HG02759 (cell line): Measurements from ENCODE around the gene GIPC2.
A peak's percentile ranks its signal among the peaks of the same experiment; 100 is the strongest.
"Not testable (repeated sequence)": the region's sequence is repeated elsewhere in the genome, so short reads cannot be mapped to it uniquely, and the experiment has no call there.

ENCODE experiments used
- ATAC-seq: cut with Tn5 transposase; IDR thresholded peaks from one replicate; pipeline ENCODE4 v1.9.1; 2021; ENCODE audit warnings: mild to moderate bottlenecking, moderate library complexity; ENCODE audit not compliant: unreplicated experiment

GIPC2 gene

DNA sequence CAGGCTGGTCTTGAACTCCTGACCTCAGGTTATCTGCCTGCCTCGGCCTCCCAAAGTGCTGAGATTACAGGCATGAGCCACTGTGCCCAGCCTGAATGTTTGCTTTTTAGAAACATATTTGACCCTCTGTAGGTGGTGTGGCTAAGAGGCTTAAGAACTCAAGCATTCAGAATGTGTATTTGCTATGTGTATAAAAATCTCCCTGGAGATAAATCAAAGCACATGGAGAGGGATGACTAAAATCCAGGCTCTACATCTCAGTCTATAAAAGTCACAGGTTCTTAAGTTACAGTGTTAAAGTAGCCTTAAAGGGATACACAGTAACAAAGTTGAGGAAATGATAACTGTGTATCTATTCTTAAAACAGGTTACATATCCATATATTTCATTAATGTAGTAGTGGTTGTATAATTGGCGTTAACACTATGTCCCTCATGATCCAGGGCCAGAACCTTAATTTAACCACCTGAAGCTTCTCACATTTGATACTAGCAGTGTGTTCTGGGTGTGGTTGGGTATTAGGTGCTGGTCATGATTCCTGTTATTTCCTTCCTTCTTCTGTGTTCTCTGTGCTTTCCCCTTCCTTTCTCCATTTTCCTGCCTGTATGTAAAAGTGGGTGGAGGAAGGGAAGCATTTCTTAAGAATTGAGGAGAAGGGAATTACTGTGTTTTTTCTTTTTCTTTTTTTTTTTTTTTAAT, 16.2 kb downstream of the GIPC2 start:
- ATAC-seq, result no peak

DNA sequence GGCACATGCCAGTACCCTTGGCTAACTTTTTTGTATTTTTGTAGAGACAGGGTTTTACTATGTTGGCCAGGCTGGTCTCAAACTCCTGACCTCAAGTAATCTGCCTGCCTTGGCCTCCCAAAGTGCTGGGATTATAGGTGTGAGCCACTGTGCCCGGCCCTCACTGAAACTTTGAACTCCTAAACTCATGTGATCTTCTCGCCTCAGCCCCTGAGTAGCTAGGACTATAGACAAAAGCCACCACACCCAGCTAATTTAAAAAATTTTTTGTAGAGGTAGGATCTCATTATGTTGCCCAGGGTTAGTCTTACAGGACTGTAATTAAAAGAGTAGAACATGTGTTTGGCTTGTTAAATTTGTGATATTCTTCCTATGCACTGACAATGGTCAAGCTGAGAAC, 19.1 kb downstream of the GIPC2 start:
- not testable (repeated sequence) for ATAC-seq

GRCh38 chr1:78068681-78069283, 23.0 kb downstream of the GIPC2 start:
- no peak for ATAC-seq

GRCh38 chr1:78069784-78070183, 24.0 kb downstream of the GIPC2 start:
- ATAC-seq, result no peak

- no peak for ATAC-seq
Measured at GRCh38 chr1:78070210-78070609, 24.4 kb downstream of the GIPC2 start.

- peak; percentile 71 for ATAC-seq
Measured at GRCh38 chr1:78070758-78071157, 25.0 kb downstream of the GIPC2 start.

GRCh38 chr1:78071696-78072095, 25.9 kb downstream of the GIPC2 start:
- ATAC-seq, result no peak

DNA sequence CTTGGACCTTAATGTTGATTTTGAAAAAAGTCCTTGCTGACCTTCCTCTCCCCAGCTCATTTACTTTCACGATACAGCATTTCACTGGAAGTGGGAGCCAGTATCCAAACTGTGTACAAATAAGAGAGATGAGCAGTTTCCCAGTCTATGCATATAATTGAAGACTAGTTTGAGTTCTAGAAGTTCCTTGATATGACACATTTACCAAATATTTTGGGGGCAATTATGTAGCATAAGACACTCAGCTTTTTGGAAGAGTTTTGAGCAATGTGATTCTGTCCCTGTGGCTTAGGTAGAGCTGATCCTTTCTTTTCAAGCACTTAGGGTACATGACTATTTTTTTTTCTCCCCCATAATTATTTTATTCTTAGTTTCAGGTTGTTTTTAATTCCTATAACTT, 26.4 kb downstream of the GIPC2 start:
- no peak for ATAC-seq

GRCh38 chr1:78073441-78073840, 27.7 kb downstream of the GIPC2 start:
- ATAC-seq, result no peak

GRCh38 chr1:78075621-78076020, 29.9 kb downstream of the GIPC2 start:
- ATAC-seq, result no peak

DNA sequence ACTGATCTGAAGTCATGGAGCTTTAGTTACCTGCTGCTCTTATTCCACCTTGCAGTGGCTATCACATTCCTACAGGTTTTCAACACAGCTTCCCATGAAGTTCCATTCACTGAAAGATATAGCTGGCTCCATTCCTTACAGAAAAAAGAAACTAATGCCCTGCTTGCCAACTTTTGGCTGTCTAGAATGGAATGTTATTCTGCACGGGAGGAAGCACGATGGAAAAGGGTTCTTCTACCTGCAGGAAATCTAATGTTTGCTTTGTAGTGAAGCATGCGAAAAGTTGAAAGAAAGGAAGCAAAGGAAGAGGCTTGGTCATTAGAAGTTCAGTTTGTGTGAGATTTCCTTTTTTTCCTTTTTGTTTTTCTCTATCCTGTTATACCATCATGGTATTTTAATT, 32.6 kb downstream of the GIPC2 start:
- no peak for ATAC-seq

GRCh38 chr1:78079580-78079979, 33.8 kb downstream of the GIPC2 start:
- ATAC-seq, result no peak

DNA sequence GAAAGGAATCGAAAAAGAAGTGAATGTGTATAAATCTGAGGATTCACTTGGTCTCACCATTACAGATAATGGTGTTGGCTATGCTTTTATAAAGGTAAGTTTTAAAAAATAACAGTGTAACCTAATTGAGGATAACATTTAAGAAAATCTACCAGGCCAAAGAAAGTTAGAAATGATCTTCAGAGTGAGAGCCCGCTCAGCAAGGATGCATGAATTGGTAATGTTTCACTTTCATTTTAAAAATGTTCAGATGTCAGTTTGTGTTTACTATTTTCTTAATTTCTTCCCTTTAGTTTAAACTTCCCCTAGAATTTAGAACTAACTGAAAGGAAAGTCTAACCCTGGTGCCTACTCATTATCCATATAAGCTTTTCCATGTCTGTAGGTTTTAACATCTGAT, 35.0 kb downstream of the GIPC2 start:
- no peak for ATAC-seq

GRCh38 chr1:78081980-78082860, 36.5 kb downstream of the GIPC2 start:
- no peak for ATAC-seq

GRCh38 chr1:78084639-78085038, 38.9 kb downstream of the GIPC2 start:
- ATAC-seq, result not testable (repeated sequence)

DNA sequence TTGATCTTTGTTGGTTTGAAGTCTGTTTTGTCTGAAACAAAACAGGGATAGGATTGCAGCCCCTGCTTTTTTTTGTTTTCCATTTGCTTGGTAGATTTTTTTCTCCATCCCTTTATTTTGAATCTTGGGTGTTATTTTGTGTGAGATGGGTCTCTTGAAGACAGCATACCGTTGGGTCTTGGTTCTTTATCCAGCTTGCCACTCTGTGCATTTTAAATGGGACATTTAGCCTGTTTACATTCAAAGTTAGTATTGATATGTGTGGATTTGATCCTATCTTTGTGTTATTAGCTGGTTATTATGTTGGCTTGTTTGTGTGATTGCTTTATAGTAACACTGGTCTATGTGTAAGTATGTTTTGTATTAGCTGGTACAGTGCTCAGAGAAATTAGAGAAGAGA, 40.9 kb downstream of the GIPC2 start:
- no peak for ATAC-seq

DNA sequence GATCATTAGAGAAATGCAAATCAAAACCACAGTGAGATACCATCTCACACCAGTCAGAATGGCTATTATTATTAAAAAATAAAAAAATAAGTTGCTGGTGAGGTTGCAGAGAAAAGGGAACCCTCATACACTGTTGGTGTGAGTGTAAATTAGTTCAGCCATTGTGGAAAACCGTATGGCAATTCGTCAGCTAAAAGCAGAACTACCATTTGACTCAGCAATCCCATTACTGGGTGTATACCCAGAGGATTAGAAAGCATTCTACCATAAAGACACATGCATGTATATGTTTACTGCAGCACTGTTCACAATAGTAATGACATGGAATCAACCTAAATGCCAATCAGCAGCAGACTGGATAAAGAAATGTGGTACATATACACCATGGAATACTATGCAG, 42.2 kb downstream of the GIPC2 start:
- peak; percentile 79 for ATAC-seq

DNA sequence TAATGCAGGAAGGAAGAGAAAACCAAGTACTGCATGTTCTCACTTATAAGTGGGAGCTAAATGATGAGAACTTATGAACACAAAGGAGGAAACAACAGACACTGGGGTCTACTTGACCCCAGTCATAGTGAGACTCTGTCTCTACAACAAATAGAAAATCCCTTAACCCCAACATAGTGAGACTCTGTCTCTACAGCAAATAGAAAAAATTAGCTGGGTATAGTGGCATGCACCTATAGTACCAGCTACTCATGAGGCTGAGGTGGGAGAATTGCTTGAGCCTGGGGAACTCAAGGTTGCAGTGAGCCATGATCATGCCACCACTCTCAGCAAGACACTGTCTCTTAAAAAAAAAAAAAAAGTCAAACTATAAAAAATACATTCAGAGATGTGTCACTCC, 42.7 kb downstream of the GIPC2 start:
- ATAC-seq, result peak; percentile 55

DNA sequence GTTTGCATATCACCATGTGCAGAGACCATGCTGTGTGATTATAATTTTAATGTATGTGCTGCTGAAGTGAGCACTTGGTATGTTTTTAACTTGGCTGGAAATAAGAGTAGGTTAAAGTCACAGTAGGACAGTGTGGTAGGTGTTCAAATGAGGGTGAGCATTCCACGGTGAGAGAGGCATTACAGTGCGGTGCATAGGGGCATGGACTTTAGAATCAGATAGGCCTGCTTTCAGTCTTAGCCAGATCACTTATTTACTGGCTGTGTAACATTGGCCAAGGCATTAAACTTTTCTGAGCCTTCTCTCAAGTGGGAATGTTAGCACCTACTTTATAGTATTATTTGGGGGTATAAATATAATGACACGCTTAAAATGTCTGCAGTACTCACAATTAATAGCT, 43.2 kb downstream of the GIPC2 start:
- no peak for ATAC-seq

- no peak for ATAC-seq
Measured at GRCh38 chr1:78090472-78091133, 44.8 kb downstream of the GIPC2 start.

DNA sequence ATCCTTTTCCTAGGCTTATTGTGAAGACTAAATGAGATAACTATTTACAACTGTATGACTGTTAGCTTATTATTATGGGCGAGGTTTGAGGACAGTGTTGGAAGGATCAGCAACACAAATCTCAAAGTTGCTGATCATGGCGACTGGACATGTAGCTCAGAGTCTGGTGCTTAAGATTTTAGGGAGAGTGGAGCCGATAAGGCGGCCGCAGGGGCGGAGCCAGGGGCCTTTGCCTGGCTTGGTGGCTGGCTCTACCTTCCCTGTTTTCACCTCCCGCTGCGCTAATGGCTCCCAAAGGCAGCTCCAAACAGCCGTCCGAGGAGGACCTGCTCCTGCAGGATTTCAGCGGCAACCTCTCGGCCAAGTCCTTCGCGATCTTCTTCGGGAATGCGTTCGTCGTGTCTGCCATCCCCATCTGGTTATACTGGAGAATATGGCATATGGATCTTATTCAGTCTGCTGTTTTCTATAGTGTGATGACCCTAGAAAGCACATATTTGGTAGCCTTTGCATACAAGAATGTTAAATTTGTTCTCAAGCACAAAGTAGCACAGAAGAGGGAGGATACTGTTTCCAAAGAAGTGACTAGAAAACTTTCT, 45.5 kb downstream of the GIPC2 start:
- ATAC-seq, result no peak
